ENCODE data around the gene MR1. TPM values are rescaled to one million over a fixed set of nuclear protein-coding genes. Genes with fewer than 3 reads are reported as not detected.

The MR1 gene
- total RNA-seq, 6 experiments from 2014 or later: 5.6 to 11.6 (median 6.6) TPM

DNA sequence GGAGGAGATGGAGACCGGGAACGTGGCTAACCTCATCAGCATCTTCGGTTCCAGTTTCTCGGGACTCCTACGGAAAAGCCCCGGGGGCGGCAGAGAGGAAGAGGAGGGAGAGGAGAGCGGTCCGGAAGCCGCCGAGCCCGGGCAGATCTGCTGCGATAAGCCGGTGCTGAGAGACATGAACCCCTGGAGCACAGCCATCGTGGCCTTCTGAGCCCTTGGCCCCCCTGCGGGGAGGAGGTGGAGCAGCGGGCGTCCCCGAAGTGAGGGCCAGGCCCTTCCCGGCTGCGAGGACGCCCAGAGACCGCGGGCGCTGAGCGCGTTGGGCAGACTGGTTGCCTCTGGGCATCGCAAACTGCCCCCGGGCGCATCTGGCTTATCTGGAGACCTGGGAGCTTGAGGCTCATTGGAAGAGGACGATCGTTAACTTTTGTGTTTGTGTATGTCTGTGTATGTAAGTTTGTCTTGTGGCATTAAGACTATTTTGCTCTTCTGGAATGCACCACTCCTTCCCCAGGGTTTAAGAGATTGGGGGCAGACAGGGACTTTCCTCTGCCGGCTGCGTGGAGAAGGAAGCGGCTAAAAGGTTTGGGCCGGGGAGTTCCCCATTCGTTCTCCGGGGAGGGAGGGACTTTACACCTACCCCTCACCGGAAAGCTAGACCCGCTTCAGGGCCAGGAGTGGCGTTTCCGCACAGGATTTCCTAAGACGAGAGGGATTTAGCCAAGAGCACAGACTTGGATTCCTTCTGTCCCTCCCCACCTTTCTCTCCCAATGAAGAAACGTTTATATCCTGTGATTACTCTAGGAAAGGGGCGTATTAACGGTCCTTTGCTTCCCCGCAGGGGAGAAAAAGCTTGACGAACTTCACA is 56.1 kb downstream of the MR1 start:
- WGBS (ENCODE audit: insufficient coverage, low coverage, low lambda C conversion rate, missing lambda C conversion rate): 0% methylated on average over 28 of the region's 48 CpGs
- ATAC-seq (peak; percentile 58 to 73 (median 66)), DNase-seq (peak; percentile 84 to 90 (median 85))
- no peaks in the 10 kb centered on the region for H3K36me3 ChIP-seq
- H3K9me3 ChIP-seq: no peaks in the 10 kb centered on the region
- peak overlapping the region; percentile 65 to 92 (median 87) for H3K27ac ChIP-seq
- H3K4me3 ChIP-seq: peak overlapping the region; percentile 68 to 75 (median 74)
- intact Hi-C loops (cut with DNase I): loop anchor here (5.0 to 10.0 kb wide), 2 partner anchors 45 to 52 kb away; no protein-coding TSS in a partner anchor
- peaks cover 0 to 29% (median 8%) of the 10 kb centered on the region in 4 donors for H3K4me1 ChIP-seq
- TF ChIP-seq, protein P1, sequence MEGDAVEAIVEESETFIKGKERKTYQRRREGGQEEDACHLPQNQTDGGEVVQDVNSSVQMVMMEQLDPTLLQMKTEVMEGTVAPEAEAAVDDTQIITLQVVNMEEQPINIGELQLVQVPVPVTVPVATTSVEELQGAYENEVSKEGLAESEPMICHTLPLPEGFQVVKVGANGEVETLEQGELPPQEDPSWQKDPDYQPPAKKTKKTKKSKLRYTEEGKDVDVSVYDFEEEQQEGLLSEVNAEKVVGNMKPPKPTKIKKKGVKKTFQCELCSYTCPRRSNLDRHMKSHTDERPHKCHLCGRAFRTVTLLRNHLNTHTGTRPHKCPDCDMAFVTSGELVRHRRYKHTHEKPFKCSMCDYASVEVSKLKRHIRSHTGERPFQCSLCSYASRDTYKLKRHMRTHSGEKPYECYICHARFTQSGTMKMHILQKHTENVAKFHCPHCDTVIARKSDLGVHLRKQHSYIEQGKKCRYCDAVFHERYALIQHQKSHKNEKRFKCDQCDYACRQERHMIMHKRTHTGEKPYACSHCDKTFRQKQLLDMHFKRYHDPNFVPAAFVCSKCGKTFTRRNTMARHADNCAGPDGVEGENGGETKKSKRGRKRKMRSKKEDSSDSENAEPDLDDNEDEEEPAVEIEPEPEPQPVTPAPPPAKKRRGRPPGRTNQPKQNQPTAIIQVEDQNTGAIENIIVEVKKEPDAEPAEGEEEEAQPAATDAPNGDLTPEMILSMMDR (IDR thresholded peaks at IDR 0.05): no peak
- peak; percentile 40 for TF ChIP-seq POLR2A (IDR thresholded peaks at IDR 0.05)
- H3K27me3 ChIP-seq: no peaks in the 10 kb centered on the region

DNA sequence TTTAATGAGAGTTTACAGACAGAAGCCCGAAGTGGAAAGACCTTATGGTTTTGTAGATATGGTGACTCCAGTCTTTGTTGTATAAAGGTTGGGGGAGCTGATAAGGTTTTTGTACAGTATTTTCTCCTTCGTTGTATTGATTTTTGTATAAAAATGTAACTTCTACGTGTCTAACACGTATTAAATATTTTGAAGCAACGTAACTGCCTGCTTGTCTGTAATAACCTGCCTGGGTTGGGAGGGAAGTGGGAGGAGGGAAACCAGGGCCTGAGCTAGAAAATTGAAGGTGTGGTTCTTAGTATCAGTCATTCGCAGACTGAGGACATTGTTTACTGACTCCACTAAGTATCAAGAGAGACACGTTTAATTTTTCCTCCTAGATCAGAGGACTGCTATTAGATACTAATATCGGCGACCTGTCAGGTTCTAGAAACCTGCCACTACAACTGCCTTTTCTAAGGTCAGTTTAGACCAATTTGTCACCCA is 56.9 kb downstream of the MR1 start:
- Histone ChIP-seq H3K27me3 (no peaks in the 10 kb centered on the region), H3K36me3 (no peaks in the 10 kb centered on the region), H3K4me1 (peaks cover 0 to 29% (median 8%) of the 10 kb centered on the region in 4 donors), H3K9me3 (no peaks in the 10 kb centered on the region), H3K27ac (peak overlapping the region; percentile 65 to 92 (median 87)), H3K4me3 (peak overlapping the region; percentile 68 to 75 (median 74))
- peak in 1 of 4 donors; percentile 8 for ATAC-seq
- no peak for DNase-seq
- intact Hi-C loops (cut with DNase I): no loop called here
- TF ChIP-seq, protein P1 (IDR thresholded peaks at IDR 0.05): no peak
- TF ChIP-seq POLR2A (IDR thresholded peaks at IDR 0.05): no peak
- 10% methylated on average over 9 of the region's 9 CpGs for WGBS (ENCODE audit: insufficient coverage, low coverage, low lambda C conversion rate, missing lambda C conversion rate)

DNA sequence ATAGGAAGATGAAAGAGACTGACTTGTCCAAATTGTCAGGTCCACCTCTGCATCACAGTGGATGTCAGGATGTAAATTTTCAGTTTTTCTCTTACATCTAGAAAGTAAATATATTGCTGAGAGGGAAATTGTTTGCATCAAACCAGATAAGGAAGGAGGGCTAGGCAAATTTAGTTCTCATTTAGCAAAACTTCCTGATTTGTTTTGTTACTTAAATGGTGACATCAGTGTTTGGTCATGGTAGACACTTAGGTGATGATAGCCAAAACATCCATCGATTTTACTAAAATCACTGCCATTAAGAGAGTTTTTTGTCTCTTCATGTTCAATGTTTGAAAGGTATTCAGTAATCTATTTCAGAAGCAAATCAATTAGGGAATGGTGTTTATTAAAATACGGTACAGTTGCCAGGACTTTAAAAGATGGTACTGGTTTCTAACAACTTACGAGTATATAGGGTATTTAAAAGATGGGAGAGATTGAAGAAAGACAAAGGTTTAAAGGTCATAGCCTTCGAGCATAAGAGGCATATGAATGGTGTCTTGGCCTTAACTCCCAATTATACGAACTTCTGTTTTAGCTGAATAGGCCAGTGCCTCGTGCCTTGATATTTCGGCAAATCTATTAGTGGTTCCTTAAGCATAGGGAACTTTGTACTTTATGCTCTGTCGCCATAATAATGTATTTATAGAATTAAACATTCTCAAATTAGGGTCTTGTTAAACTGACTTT is 57.7 kb downstream of the MR1 start:
- intact Hi-C loops (cut with DNase I): no loop called here
- no peak for DNase-seq
- ATAC-seq: no peak
- WGBS (ENCODE audit: insufficient coverage, low coverage, low lambda C conversion rate, missing lambda C conversion rate): 85% methylated on average over 8 of the region's 8 CpGs
- H3K4me3 ChIP-seq: peak overlapping the region in 2 of 3 donors; percentile 68 to 74
- TF ChIP-seq POLR2A (IDR thresholded peaks at IDR 0.05): no peak
- TF ChIP-seq, protein P1 (IDR thresholded peaks at IDR 0.05): no peak
- H3K27me3 ChIP-seq: no peaks in the 10 kb centered on the region
- H3K4me1 ChIP-seq: peaks cover 0 to 29% (median 8%) of the 10 kb centered on the region in 4 donors
- no peaks in the 10 kb centered on the region for H3K36me3 ChIP-seq
- H3K27ac ChIP-seq: peak overlapping the region in 1 of 3 donors; percentile 87
- H3K9me3 ChIP-seq: no peaks in the 10 kb centered on the region

DNA sequence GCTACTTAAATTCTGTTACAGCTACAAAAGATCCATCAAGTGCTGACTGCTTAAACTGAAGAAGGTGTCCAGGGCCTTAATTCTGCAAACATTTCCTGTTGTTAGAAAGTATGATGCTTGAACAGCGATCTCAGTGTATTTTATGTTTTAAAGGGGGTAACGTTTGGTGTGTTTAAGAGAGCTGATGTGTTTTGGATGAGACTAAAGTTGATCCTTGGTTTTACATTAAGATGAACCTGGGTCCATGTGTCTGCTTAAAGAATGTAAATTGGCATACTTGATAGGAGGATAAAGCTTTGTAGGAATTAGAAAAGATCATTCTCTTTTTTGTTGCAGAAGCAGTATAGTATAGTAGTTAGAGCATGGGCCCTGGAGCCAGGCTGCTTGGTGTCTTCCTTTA is 58.3 kb downstream of the MR1 start:
- ATAC-seq (no peak), DNase-seq (no peak)
- Histone ChIP-seq H3K9me3 (no peaks in the 10 kb centered on the region), H3K36me3 (no peaks in the 10 kb centered on the region), H3K27ac (peak overlapping the region in 1 of 3 donors; percentile 59), H3K27me3 (no peaks in the 10 kb centered on the region), H3K4me1 (peaks cover 0 to 29% (median 8%) of the 10 kb centered on the region in 4 donors), H3K4me3 (no peak overlapping the region)
- intact Hi-C loops (cut with DNase I): no loop called here
- WGBS (ENCODE audit: insufficient coverage, low coverage, low lambda C conversion rate, missing lambda C conversion rate): 87% methylated on average over 2 of the region's 2 CpGs
- TF ChIP-seq, protein P1 (IDR thresholded peaks at IDR 0.05): no peak
- TF ChIP-seq POLR2A (IDR thresholded peaks at IDR 0.05): no peak
